K562 (cell line): ENCODE measurements around the gene ACER3. TPM values are rescaled to one million over a fixed set of nuclear protein-coding genes. Genes with fewer than 3 reads are reported as not detected.
A peak's percentile ranks its signal among the peaks of the same experiment; 100 is the strongest.

ENCODE experiments used
- ATAC-seq: fragments of 200-7000 bp; cut with Tn5 transposase; 3 replicates; pipeline ENCODE4 v1.9.1; 2020; ENCODE audit warnings: moderate library complexity
- BruUV-seq: library from RNA; stranded (reverse); fragments of 400-500 nt; replicated peaks from 2 replicates; lab custom pipeline; 2021; lab: Mats Ljungman, UMichigan
- CTCF ChIA-PET: fragments of 300-600 bp; formaldehyde crosslinking; extraction: SDS; loops from one replicate; lab custom pipeline; 2021; ENCODE audit warnings: low intra/inter-chr PET ratio; lab: Yijun Ruan, JAX
- POLR2A ChIA-PET: fragments of 300-600, 350-650 bp; sonication (Branson Sonifier 250); formaldehyde crosslinking; extraction: SDS; loops from one replicate; lab custom pipeline; 2021; ENCODE audit warnings: antibody characterized with exemption, inconsistent platforms; lab: Yijun Ruan, JAX
- DNase-seq, 4 experiments: peaks; one replicate each; pipeline versions ENCODE4 v3.0.0 to v3.0.0-alpha.2; 2011 to 2018; ENCODE audit warnings: low spot score in 3 of 4, mixed read lengths in 3 of 4; ENCODE audit errors: extremely low read depth in 1 of 4
- FAIRE-seq: peaks from 2 replicates; lab custom pipeline; 2011; peaks lifted over from hg19 to GRCh38; lab: Jason Lieb, UNC
- H2AFZ ChIP-seq: 2 replicates; pipeline ENCODE4 v1.6.0; 2011; ENCODE audit warnings: low read depth, low read length, control low read depth, inconsistent platforms
- H3K27ac ChIP-seq: fragments of 200-600 bp; 3 replicates; pipeline ENCODE4 v1.8.0; 2011; ENCODE audit warnings: low read depth, mild to moderate bottlenecking, control low read depth, inconsistent platforms, low read length, moderate library complexity, mixed read lengths; ENCODE audit errors: extremely low read depth
- H3K27me3 ChIP-seq, 2 experiments: fragments of 300-600 bp in 1 of 2; 2 replicates in 1 of 2; 3 replicates in 1 of 2; pipeline versions ENCODE4 v1.6.0 to v1.8.0; 2011; ENCODE audit warnings: inconsistent platforms in 2 of 2, low read length in 2 of 2, mild to moderate bottlenecking in 1 of 2, mixed read lengths in 1 of 2, moderate library complexity in 1 of 2; ENCODE audit not compliant: control insufficient read depth in 2 of 2, insufficient read depth in 2 of 2
- H3K36me3 ChIP-seq: fragments of 300-600 bp; 3 replicates; pipeline ENCODE4 v1.8.0; 2011; ENCODE audit warnings: mild to moderate bottlenecking, low read length, inconsistent platforms; ENCODE audit not compliant: control insufficient read depth, insufficient read depth
- H3K4me1 ChIP-seq, 2 experiments: fragments of 200-600 bp in 1 of 2; replicated peaks in 1 of 2; 2 replicates in 1 of 2; 3 replicates in 1 of 2; pipeline versions ENCODE4 v1.5.1 to v1.8.0; 2011; ENCODE audit warnings: inconsistent platforms in 2 of 2, low read length in 2 of 2, mild to moderate bottlenecking in 1 of 2, mixed read lengths in 1 of 2, moderate library complexity in 1 of 2; ENCODE audit not compliant: control insufficient read depth in 2 of 2, insufficient read depth in 2 of 2
- H3K4me2 ChIP-seq: 2 replicates; pipeline ENCODE4 v1.6.1; 2011; ENCODE audit warnings: low read length, control low read depth, inconsistent platforms, mixed read lengths; ENCODE audit not compliant: insufficient read depth
- H3K4me3 ChIP-seq: fragments of 200-600 bp; sonication (generic), shearing (Covaris generic); 2 replicates; pipeline ENCODE4 v1.5.1; 2016; ENCODE audit warnings: control low read depth, inconsistent platforms
- H3K79me2 ChIP-seq: fragments of 200-600 bp; 3 replicates; pipeline ENCODE4 v1.8.0; 2011; ENCODE audit warnings: low read length, inconsistent platforms; ENCODE audit not compliant: control insufficient read depth, insufficient read depth
- H3K9ac ChIP-seq, 2 experiments: 2 replicates each; pipeline versions ENCODE4 v1.6.0 to v1.6.1; 2011; ENCODE audit warnings: low read depth in 2 of 2, low read length in 2 of 2, control low read depth in 1 of 2, inconsistent platforms in 1 of 2, mild to moderate bottlenecking in 1 of 2, mixed read lengths in 1 of 2; ENCODE audit not compliant: insufficient read depth in 1 of 2
- H3K9me1 ChIP-seq: one replicate; pipeline ENCODE4 v1.6.0; 2011; ENCODE audit warnings: inconsistent platforms, mild to moderate bottlenecking, low read length, moderate library complexity; ENCODE audit not compliant: control insufficient read depth, insufficient read depth
- H3K9me3 ChIP-seq: replicated peaks from 2 replicates; pipeline ENCODE4 v1.5.1; 2011; ENCODE audit warnings: low read depth, low read length, inconsistent platforms; ENCODE audit not compliant: control insufficient read depth, insufficient read depth
- H4K20me1 ChIP-seq: replicated peaks from 2 replicates; pipeline ENCODE4 v1.6.1; 2011; ENCODE audit warnings: low read length, inconsistent platforms, mixed read lengths; ENCODE audit not compliant: control insufficient read depth, insufficient read depth
- THRAP3 ChIP-seq: fragments of 450-650 bp; IDR thresholded peaks from 2 replicates; pipeline ENCODE4 v1.6.1; 2016; ENCODE audit warnings: mild to moderate bottlenecking, inconsistent platforms, borderline replicate concordance
- ZFP36 ChIP-seq: fragments of 150-350 bp; IDR thresholded peaks from 2 replicates; pipeline ENCODE4 v1.6.1; 2018; ENCODE audit warnings: low read length, low read depth; ENCODE audit not compliant: partially characterized antibody
- ZNF41 ChIP-seq: fragments of 250-450 bp; sonication (Bioruptor Pico); conservative IDR thresholded peaks from 2 replicates; pipeline ENCODE4 v1.4.0; 2020; ENCODE audit warnings: mild to moderate bottlenecking
- WGBS: fragments of 100-300 bp; shearing (Covaris generic); methylation state at CpG from one replicate; pipeline ENCODE4 v1.1.6; 2016; ENCODE audit warnings: low coverage, mixed read lengths; ENCODE audit not compliant: insufficient coverage; ENCODE audit errors: missing lambda C conversion rate; 5-methylcytosine and 5-hydroxymethylcytosine counted together
- in situ Hi-C: fragments of 300-500 bp; cut with MboI; formaldehyde crosslinking; loops from 4 replicates; pipeline ENCODE4 v1.15.0; 2018; ENCODE audit warnings: inconsistent platforms, mixed read lengths
- intact Hi-C: fragments of 100-400 bp; cut with micrococcal nuclease; formaldehyde crosslinking; loops from 2 replicates; pipeline ENCODE4 v1.14.2; 2022
- polyA plus RNA-seq, 8 experiments: library from polyadenylated mRNA; depleted of rRNA in 4 of 8; stranded (reverse) in 5 of 8; unstranded in 3 of 8; fragments of >200 nt; fragmentation: Nextera tagmentation in 2 of 8; fragmentation: Illumina TruSeq in 1 of 8; extraction: Ambion mirVana in 2 of 8; extraction: Trizol in 1 of 8; gene quantifications; 2 replicates each; pipeline versions ENCODE4 v1.2.1 to v1.2.3, GENCODE V29; 2011 to 2014; ENCODE audit warnings: inconsistent platforms in 1 of 8, missing spikeins in 1 of 8
- total RNA-seq, 7 experiments: library from RNA; depleted of rRNA in 6 of 7; stranded (reverse); fragments of >200 nt in 6 of 7; fragmentation: Illumina TruSeq in 2 of 7; extraction: Trizol in 2 of 7; gene quantifications; 2 replicates each; pipeline versions ENCODE4 v1.2.1 to v1.2.3, GENCODE V29; 2011 to 2021; ENCODE audit warnings: low replicate concordance in 1 of 7

The ACER3 gene
- total and polyA plus RNA-seq, 9 of the 15 experiments (the other 6 are each of a cell fraction or from before 2014, with no cell fraction given) = 2.0 to 23.8 (median 9.5) TPM

- 0 out of 2 replicates have a peak, but pooled peaks have one; percentile 15 for TF ChIP-seq ZNF41 (CRISPR knock-in tag)
- TF ChIP-seq, all 486 proteins: peak for 53
Observed at GRCh38 chr11:77066229-77067042, 205.7 kb downstream of the ACER3 start, which contains the start of gene CAPN5 (continued).

- intact Hi-C loops (no loop called here), in situ Hi-C loops (no loop called here)
- peaks cover 4 to 30% of the 10 kb centered on the region in 2 experiments; a peak in 4 of 5 replicates for H3K4me1 ChIP-seq
- no peaks in the 10 kb centered on the region for H3K9me1 ChIP-seq
- H4K20me1 ChIP-seq = peaks cover 16% of the 10 kb centered on the region
- H3K9me3 ChIP-seq = no peaks in the 10 kb centered on the region
- peaks cover 4 to 53% of the 10 kb centered on the region in 2 experiments for H3K27me3 ChIP-seq
- peak overlapping the region in 1 of 2 experiments; percentile 55; a peak in 2 of 4 replicates for H3K9ac ChIP-seq
- ChIA-PET POLR2A (no interaction called here), CTCF (interaction anchor here (1.5 kb wide), 1 partner anchor 22 kb away, joined by 5 read pairs; no protein-coding TSS in a partner anchor)
- FAIRE-seq = no peak
- H3K27ac ChIP-seq = no peak overlapping the region
- H3K36me3 ChIP-seq = no peaks in the 10 kb centered on the region; the same call in 2 of the 3 replicates
- no peak for ATAC-seq
- no peak for TF ChIP-seq THRAP3
- peak; percentile 43 for TF ChIP-seq ZFP36
- no peak overlapping the region for H3K4me3 ChIP-seq
- WGBS = 19% methylated on average over 8 of the region's 8 CpGs
- DNase-seq = no peak
- H3K79me2 ChIP-seq = no peaks in the 10 kb centered on the region
- H3K4me2 ChIP-seq = no peak overlapping the region
- TSS peak; percentile 64 for BruUV-seq
- no peak overlapping the region for H2AFZ ChIP-seq
Observed at GRCh38 chr11:77067861-77068443, 207.2 kb downstream of the ACER3 start.
